HG02938 (cell line): ENCODE measurements around the gene E4F1.
A peak's percentile ranks its signal among the peaks of the same experiment; 100 is the strongest.

Source experiments
- ATAC-seq: cut with Tn5 transposase; IDR thresholded peaks from one replicate; pipeline ENCODE4 v1.9.1; 2021; ENCODE audit warnings: mild to moderate bottlenecking, moderate library complexity; ENCODE audit not compliant: unreplicated experiment

The E4F1 gene

GRCh38 chr16:2223221-2223941, at the start of gene E4F1:
TSS of gene E4F1 (plus strand) at chr16:2223591. CDS start at chr16:2223614, 23 bp downstream.
- ATAC-seq = peak; percentile 87

GRCh38 chr16:2173916-2174315, 49.5 kb upstream of the E4F1 start:
- no peak for ATAC-seq

- ATAC-seq = no peak
These were observed 48.8 kb upstream of the E4F1 start for GRCh38 chr16:2174396-2175131.

DNA sequence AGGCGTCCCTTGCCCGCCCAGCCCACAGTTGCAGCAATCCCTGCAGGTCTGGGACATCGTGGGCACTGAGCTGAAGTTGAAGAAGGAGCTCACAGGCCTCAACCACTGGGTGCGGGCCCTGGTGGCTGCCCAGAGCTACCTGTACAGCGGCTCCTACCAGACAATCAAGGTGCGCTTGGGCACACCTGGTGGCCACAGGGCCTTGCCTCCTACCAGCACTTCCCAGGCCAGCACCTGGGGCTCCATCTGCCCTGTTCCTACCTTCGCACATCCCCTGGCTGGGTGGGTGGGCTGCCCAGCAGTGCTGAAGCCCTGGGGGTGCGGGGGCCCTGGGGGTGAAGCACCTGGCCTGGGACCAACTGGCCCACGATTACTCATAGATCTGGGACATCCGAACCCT, 47.9 kb upstream of the E4F1 start:
- no peak for ATAC-seq

GRCh38 chr16:2176047-2176446, 47.3 kb upstream of the E4F1 start:
- no peak for ATAC-seq

DNA sequence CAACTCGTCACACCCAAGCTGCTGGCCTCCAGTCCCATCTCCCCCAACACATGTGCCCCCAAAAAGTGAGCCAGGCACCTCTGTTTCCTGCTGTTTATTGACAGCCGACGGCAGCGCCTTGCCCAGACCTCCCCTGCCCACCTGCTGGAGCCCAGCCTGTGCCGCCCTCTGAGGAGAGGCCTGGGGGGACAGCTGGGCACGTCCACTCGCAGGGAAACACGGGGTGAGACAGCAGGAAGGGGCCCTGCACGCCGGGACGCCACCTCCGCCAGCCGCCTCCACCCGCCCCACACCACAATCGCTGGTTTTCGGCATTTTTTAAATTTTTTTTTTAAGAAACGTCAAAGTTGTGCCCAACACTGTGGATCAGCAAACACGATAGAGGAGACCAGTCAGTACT, 46.3 kb upstream of the E4F1 start:
- no peak for ATAC-seq

GRCh38 chr16:2177561-2177960, 45.8 kb upstream of the E4F1 start:
- no peak for ATAC-seq

DNA sequence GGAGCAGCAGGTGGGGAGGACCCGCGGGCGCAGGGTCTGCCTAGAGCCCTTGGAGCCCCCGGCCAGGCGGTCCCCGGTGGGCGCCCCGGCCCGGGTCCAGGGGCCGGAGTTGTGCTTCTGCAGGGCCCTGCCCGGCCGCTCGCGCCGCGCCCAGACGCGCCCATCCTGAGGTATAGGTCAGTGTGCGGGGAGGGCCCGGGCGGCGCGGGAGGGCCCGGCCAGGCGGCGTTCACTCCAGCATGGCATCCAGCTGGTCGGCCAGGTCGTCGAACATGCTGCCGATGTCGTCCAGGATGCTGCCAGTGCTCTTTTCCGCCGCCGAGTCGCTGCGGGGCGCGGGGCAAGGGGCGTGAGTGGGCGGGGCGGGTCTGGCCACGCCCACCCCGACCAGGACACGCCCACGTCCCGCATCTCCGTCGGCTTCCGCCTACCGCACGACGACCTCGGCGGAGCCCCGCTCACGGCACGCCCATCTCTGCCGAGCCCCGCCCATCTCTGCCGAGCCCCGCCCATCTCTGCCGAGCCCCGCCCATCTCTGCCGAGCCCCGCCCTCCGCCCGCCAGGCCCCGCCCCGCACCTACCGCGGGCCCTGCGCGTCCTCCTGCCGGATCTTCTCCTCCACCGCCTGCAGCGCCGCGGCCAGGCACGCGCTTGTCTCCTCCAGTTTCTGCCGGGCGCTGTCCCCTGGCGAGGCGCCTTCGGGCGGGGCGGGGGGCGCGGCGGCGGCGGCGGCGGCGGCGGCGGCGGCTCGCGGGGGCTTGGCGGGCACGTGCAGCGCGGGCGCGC, 44.9 kb upstream of the E4F1 start:
- ATAC-seq = no peak

DNA sequence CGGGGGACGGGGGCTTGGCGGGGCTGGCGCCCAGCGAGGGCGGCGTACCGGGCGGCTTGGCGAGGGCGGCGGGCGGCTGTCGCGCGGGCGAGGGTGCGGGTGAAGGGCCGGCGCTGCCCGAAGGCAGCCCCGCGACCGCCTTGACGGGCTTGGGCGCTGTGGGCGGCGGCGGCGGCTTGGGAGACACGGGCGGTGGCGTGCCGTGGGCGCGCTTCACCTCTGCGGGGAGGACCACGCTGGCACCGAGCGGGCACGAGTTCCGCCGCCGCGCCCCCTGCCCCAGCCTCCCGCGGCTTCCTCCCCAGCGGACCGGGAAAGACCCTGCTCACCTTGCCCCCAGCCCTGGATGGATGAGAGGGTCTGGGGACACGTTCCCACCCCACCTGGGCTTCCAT, 44.3 kb upstream of the E4F1 start:
- ATAC-seq = no peak

DNA sequence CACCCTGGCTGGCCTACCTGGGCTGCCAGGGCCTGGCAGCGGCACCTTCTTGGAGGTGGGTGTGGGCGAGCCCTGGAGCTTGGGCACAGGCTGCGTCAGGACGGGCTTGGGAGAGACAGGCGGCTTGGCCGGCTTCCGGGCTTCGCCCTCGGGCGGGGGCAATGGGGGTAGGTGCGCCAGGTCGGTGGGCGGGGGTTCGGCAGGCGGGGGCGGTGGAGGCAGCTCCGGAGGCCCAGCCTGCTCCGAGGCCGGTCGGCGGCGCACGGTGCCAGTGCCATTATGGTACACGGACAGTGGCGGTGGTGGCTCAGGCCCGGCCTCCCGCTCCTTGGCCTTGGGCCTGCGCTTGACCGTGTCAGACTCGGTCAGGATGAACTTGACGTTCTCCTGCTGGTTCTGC, 43.8 kb upstream of the E4F1 start:
- no peak for ATAC-seq

DNA sequence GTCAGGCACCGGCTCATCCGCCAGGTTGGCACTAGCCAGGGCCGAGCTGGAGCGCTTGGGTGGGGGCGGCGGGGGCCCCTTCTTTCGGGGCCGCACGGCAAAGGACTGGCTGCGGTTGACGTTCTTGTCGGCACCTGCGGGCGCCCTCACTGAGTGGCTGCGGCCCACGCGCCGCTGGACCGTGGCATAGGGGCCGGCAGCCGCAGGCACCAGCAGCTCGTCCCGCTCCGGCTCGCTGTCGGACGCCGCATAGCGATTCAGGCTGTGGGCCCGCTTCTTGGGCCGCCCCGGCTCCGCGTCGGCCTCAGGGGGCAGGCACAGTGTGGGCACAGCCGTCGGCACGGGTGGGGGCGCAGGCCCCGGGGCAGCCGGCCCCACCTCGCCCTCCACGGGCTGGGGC, 42.9 kb upstream of the E4F1 start:
- no peak for ATAC-seq

DNA sequence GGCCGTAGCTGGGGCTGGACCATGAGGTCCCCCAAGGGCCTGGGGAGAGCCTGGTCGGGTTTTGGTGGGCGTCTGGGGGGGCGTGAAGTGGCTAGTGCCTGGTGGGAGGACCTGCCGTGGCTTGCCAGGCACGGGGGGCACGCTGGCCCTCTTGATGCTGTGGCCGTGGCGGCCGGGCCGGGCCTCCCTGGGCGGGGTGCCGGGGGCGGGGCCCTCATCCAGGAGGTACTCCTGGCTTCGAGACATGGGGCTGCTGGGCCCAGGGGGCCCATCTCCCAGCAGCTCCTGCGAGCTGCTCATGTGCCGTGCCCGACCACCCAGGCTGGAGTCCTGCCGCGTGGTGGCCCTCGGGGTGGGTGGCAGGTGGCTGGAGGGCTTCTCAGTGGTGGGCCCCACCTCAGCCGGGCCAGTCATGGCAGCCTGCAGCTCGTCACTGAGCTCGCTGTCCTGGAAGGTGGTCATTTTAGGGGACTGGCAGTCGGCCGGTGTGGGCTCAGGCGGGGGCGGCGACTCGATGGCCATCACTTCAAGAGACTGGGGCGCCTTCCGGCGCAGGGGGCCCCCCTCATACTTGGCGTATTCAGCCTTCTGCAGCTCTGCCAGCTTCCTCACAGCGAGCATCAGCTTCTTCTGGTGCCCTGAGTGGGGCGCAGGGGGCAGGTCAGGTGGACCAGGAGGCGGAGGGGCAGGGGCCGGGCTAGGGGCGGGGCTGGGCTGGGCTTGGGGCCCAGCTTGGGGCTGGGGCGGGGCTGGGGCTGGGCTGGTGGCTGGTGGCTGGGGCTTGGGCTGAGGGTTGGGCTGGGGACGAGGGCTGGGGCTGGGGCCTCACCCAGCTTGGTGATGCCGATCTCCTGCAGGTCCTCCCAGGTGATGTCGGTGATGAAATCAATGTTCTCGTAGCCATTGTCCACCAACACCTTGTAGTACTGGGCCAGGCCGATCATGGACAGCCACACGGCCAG, 42.1 kb upstream of the E4F1 start:
- no peak for ATAC-seq

DNA sequence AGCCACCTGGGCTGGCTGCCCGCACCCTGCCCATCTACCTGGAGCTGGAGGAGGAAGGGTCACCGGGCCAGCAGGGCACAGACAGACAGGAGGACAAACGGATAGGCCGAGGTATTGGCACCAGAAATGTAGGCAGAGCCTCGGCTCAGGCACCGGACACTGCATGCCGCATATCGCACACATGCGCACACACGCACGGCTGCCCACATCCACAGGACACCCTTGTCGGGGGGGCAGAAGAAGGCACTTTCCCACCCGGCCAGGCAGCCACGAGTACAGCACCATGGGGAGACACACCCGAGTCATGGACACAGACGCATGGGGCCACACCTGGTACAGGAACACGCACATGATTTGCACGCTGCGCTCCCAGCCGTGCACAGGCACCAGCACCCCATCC, 41.4 kb upstream of the E4F1 start:
- no peak for ATAC-seq

DNA sequence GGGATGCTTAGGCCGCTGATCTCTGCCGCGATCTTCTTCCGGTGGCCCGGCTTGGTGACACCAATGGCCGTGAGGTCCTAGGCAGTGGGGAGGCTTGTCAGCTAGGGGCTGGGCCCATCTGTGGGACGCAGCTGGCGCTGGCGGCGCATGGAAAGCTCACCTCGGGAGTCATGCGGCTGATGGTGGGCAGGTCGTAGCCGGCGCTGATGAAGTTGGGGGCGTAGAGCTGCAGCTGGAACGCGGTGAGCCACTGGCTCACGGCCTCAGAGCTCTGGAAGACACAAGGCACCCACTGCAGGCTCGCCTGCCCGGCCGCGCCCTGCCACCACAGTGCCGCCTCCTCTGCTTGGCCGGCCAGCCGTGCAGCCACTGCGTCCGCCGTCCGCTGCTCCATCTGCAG, 39.7 kb upstream of the E4F1 start:
- no peak for ATAC-seq

DNA sequence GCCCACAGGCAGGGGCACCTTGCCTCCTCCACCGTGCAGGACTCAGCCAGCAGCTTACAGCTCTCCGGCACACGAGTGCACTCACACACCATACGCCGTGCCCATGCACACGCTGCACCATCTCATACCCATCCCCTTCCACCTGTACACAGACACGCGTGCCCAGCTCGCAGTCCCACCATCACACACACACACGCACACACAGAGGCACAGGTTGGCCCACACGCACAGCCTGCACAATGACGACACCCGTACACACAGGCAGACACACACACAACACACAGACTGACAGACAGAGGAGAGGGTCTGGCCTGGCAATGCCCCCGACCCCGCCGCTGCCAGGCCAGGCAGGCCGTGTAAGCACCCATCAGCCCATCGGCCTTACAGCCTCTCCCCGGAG, 39.0 kb upstream of the E4F1 start:
- ATAC-seq = no peak

- ATAC-seq = no peak
These were observed 38.4 kb upstream of the E4F1 start for GRCh38 chr16:2184962-2185361.

- ATAC-seq = no peak
These were observed 37.3 kb upstream of the E4F1 start for GRCh38 chr16:2186064-2186463.

GRCh38 chr16:2186505-2186904, 36.9 kb upstream of the E4F1 start:
- ATAC-seq = no peak

DNA sequence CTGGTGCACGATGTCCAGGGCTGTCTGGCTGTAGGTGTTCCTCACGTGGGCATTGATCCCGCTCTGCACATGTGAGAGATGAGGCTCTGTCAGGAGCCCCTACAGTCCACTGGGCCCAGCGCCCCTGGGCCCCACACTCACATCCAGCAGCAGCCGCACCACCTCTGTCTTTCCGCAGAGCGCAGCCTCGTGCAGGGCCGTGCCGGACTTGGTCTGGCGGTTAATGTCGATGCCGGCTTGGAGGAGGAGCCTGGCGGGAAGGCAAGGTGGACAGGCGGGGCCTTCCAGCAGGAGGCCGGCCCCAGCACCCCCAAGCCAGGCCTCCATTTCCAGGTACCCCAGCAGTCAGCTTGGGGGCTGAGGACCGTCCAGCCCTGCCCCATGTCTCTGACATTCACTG, 36.2 kb upstream of the E4F1 start:
- ATAC-seq = no peak

DNA sequence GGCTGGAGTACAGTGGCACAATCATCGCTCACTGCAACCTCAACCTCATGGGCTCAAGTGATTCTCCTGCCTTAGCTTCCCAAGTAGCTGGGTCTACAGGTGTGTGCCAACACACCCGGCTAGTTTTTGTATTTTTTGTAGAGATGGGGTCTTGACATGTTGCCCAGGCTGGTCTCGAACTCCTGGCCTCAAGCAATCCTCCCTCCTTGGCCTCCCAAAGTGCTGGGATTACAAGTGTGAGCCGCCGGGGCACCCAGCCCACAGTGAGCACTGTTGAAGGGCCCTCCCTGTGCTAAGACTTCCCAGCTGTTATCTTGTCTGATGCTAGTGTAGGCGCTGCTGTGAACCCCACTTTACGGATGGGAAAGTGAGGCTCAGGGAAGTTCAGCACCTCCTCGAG, 35.0 kb upstream of the E4F1 start:
- no peak for ATAC-seq
